Measurements from ENCODE around the gene FAR1. TPM values are rescaled to one million over a fixed set of nuclear protein-coding genes. Genes with fewer than 3 reads are reported as not detected.
A peak's percentile ranks its signal among the peaks of the same experiment; 100 is the strongest.

Gene FAR1
- polyA plus RNA-seq, 1 donor from 2014 or later: 110 TPM

- no peaks in the 10 kb centered on the region for H3K36me3 ChIP-seq (ENCODE audit: insufficient read depth, low read length)
- no peaks in the 10 kb centered on the region for H4K20me1 ChIP-seq (ENCODE audit: insufficient read depth)
- no peaks in the 10 kb centered on the region for H3K9me3 ChIP-seq (ENCODE audit: low read length)
- no peaks in the 10 kb centered on the region for H3F3A ChIP-seq (ENCODE audit: insufficient read depth, low read length, poor library complexity, severe bottlenecking)
- H3K9ac ChIP-seq (ENCODE audit: low read length): peak overlapping the region; percentile 68
- no peaks in the 10 kb centered on the region for H3K27me3 ChIP-seq (ENCODE audit: insufficient read depth, low read depth, low read length)
- H3K4me2 ChIP-seq (ENCODE audit: low read length): peak overlapping the region; percentile 37
- H2AFZ ChIP-seq (ENCODE audit: low read depth, low read length): peak overlapping the region; percentile 56
- peak overlapping the region; percentile 68 for H3K27ac ChIP-seq (ENCODE audit: low read length)
- no peak for TF ChIP-seq EZH2 (IDR thresholded peaks at IDR 0.05; ENCODE audit: borderline replicate concordance, insufficient read depth, low read length, poor library complexity, severe bottlenecking)
- TF ChIP-seq CTCF (IDR thresholded peaks at IDR 0.05; ENCODE audit: poor library complexity, severe bottlenecking): no peak
- TF ChIP-seq, protein P1, sequence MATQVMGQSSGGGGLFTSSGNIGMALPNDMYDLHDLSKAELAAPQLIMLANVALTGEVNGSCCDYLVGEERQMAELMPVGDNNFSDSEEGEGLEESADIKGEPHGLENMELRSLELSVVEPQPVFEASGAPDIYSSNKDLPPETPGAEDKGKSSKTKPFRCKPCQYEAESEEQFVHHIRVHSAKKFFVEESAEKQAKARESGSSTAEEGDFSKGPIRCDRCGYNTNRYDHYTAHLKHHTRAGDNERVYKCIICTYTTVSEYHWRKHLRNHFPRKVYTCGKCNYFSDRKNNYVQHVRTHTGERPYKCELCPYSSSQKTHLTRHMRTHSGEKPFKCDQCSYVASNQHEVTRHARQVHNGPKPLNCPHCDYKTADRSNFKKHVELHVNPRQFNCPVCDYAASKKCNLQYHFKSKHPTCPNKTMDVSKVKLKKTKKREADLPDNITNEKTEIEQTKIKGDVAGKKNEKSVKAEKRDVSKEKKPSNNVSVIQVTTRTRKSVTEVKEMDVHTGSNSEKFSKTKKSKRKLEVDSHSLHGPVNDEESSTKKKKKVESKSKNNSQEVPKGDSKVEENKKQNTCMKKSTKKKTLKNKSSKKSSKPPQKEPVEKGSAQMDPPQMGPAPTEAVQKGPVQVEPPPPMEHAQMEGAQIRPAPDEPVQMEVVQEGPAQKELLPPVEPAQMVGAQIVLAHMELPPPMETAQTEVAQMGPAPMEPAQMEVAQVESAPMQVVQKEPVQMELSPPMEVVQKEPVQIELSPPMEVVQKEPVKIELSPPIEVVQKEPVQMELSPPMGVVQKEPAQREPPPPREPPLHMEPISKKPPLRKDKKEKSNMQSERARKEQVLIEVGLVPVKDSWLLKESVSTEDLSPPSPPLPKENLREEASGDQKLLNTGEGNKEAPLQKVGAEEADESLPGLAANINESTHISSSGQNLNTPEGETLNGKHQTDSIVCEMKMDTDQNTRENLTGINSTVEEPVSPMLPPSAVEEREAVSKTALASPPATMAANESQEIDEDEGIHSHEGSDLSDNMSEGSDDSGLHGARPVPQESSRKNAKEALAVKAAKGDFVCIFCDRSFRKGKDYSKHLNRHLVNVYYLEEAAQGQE (IDR thresholded peaks at IDR 0.05; ENCODE audit: borderline replicate concordance): no peak
- TF ChIP-seq SMC3 (conservative IDR thresholded peaks at IDR 0.05; ENCODE audit: poor library complexity): no peak
- TF ChIP-seq EP300 (conservative IDR thresholded peaks at IDR 0.05; ENCODE audit: poor library complexity, severe bottlenecking): no peak
- TF ChIP-seq RAD21 (conservative IDR thresholded peaks at IDR 0.05): no peak
- no peak for TF ChIP-seq TAF1 (IDR thresholded peaks at IDR 0.05; ENCODE audit: low read depth)
- TF ChIP-seq MXI1 (conservative IDR thresholded peaks at IDR 0.05; ENCODE audit: poor library complexity, severe bottlenecking): no peak
- no peak for TF ChIP-seq POLR2AphosphoS5 (IDR thresholded peaks at IDR 0.05)
- H3K4me3 ChIP-seq (ENCODE audit: low read length): peak overlapping the region; percentile 79
- H3K9me2 ChIP-seq (ENCODE audit: insufficient read depth, low read length): no peaks in the 10 kb centered on the region
- H3K79me2 ChIP-seq (replicated peaks; ENCODE audit: insufficient read depth, low read length): peaks cover 32% of the 10 kb centered on the region
Measured at GRCh38 chr11:13667795-13668101, 720 bp upstream of the FAR1 start.

GRCh38 chr11:13668957-13669521 lies 571 bp downstream of the FAR1 start:
- Histone ChIP-seq H3K4me2 (ENCODE audit: low read length) (peak overlapping the region; percentile 56), H3K9me3 (ENCODE audit: low read length) (no peaks in the 10 kb centered on the region), H2AFZ (ENCODE audit: low read depth, low read length) (peak overlapping the region; percentile 49), H3K9ac (ENCODE audit: low read length) (peak overlapping the region; percentile 80), H3K27ac (ENCODE audit: low read length) (peak overlapping the region; percentile 74), H3K36me3 (ENCODE audit: insufficient read depth, low read length) (no peaks in the 10 kb centered on the region), H3F3A (ENCODE audit: insufficient read depth, low read length, poor library complexity, severe bottlenecking) (no peaks in the 10 kb centered on the region), H4K20me1 (ENCODE audit: insufficient read depth) (no peaks in the 10 kb centered on the region), H3K9me2 (ENCODE audit: insufficient read depth, low read length) (no peaks in the 10 kb centered on the region), H3K79me2 (replicated peaks; ENCODE audit: insufficient read depth, low read length) (peaks cover 44% of the 10 kb centered on the region), H3K4me3 (ENCODE audit: low read length) (peak overlapping the region; percentile 79), H3K27me3 (ENCODE audit: insufficient read depth, low read depth, low read length) (no peaks in the 10 kb centered on the region)
- no peak for TF ChIP-seq EP300 (conservative IDR thresholded peaks at IDR 0.05; ENCODE audit: poor library complexity, severe bottlenecking)
- TF ChIP-seq, protein P1 (IDR thresholded peaks at IDR 0.05; ENCODE audit: borderline replicate concordance): peak; percentile 19
- no peak for TF ChIP-seq MXI1 (conservative IDR thresholded peaks at IDR 0.05; ENCODE audit: poor library complexity, severe bottlenecking)
